Measurements from ENCODE around the gene C1orf159.

DNA sequence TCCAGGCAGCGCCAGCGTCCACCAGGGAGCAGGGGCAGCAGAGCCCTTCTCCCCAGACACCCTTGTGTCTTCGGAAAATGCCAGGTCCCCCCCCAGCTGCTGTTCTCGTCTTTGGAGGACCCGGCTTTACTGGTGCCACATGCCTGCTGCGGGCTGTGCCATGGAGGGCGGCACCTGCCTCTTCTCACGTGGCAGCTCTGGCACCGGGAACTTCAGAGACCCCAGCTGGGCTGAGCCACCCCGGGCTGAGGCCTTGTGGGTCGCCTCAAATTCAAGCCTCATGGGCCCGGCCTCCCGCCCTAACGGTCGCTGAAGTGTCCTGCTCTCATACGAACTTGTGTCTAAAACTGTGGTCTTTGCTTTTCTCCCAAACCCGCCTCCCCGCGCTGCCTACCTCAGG is 27.0 kb upstream of the C1orf159 start:
- TF ChIP-seq POLR2A (IDR thresholded peaks at IDR 0.05) = no peak
- TF ChIP-seq, protein P1, sequence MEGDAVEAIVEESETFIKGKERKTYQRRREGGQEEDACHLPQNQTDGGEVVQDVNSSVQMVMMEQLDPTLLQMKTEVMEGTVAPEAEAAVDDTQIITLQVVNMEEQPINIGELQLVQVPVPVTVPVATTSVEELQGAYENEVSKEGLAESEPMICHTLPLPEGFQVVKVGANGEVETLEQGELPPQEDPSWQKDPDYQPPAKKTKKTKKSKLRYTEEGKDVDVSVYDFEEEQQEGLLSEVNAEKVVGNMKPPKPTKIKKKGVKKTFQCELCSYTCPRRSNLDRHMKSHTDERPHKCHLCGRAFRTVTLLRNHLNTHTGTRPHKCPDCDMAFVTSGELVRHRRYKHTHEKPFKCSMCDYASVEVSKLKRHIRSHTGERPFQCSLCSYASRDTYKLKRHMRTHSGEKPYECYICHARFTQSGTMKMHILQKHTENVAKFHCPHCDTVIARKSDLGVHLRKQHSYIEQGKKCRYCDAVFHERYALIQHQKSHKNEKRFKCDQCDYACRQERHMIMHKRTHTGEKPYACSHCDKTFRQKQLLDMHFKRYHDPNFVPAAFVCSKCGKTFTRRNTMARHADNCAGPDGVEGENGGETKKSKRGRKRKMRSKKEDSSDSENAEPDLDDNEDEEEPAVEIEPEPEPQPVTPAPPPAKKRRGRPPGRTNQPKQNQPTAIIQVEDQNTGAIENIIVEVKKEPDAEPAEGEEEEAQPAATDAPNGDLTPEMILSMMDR (IDR thresholded peaks at IDR 0.05) = no peak

All from right lobe of liver (tissue), 4 donors.